IMR-90 (cell line): ENCODE results near the gene DBT. TPM values are rescaled to one million over a fixed set of nuclear protein-coding genes. Genes with fewer than 3 reads are reported as not detected.
"Not testable (repeated sequence)": the region's sequence is repeated elsewhere in the genome, so short reads cannot be mapped to it uniquely, and the experiment has no call there.

Experiments
- ATAC-seq: fragments of 200-7000 bp; cut with Tn5 transposase; 2 replicates; pipeline ENCODE4 v1.9.1; 2020; ENCODE audit warnings: low read depth, mild to moderate bottlenecking, moderate library complexity
- BruUV-seq: library from RNA; stranded (reverse); fragments of 400-500 nt; replicated peaks from 2 replicates; lab custom pipeline; 2021; lab: Mats Ljungman, UMichigan
- CTCF ChIA-PET: fragments of 300-600 bp; formaldehyde crosslinking; extraction: SDS; loops from one replicate; lab custom pipeline; 2021; ENCODE audit warnings: antibody characterized with exemption; lab: Yijun Ruan, JAX
- POLR2A ChIA-PET: fragments of 300-600 bp; sonication (Branson Sonifier 250); formaldehyde crosslinking; loops from one replicate; lab custom pipeline; 2022; ENCODE audit warnings: antibody characterized with exemption; ENCODE audit not compliant: unreplicated experiment; lab: Charles Lee
- DNase-seq: peaks from one replicate; pipeline ENCODE4 v3.0.0; 2013
- H2AFZ ChIP-seq: replicated peaks from 2 replicates; pipeline ENCODE3; 2013; ENCODE audit warnings: low read length, mild to moderate bottlenecking; ENCODE audit not compliant: poor library complexity
- H2AK5ac ChIP-seq: 2 replicates; pipeline ENCODE4 v1.6.1; 2013; ENCODE audit warnings: low read depth, low read length, inconsistent platforms
- H2AK9ac ChIP-seq: replicated peaks from 2 replicates; pipeline ENCODE3; 2013; ENCODE audit warnings: mild to moderate bottlenecking, low read depth, low read length, moderate library complexity; ENCODE audit not compliant: poor library complexity
- H2BK120ac ChIP-seq: 2 replicates; pipeline ENCODE4 v1.6.1; 2013; ENCODE audit warnings: low read depth, low read length, inconsistent platforms
- H2BK15ac ChIP-seq: 3 replicates; pipeline ENCODE4 v1.6.1; 2013; ENCODE audit warnings: low read depth, low read length, inconsistent platforms
- H2BK20ac ChIP-seq: 2 replicates; pipeline ENCODE4 v1.6.1; 2013; ENCODE audit warnings: low read depth, mild to moderate bottlenecking, inconsistent platforms, low read length, moderate library complexity
- H2BK5ac ChIP-seq: 2 replicates; pipeline ENCODE4 v1.6.1; 2013; ENCODE audit warnings: mild to moderate bottlenecking, low read depth, low read length, inconsistent platforms; ENCODE audit not compliant: poor library complexity, severe bottlenecking
- H3K14ac ChIP-seq: replicated peaks from 2 replicates; pipeline ENCODE4 v1.6.1; 2013; ENCODE audit warnings: low read depth, low read length, inconsistent platforms
- H3K18ac ChIP-seq: 2 replicates; pipeline ENCODE4 v1.6.1; 2013; ENCODE audit warnings: low read depth, low read length, control low read depth
- H3K23ac ChIP-seq: 2 replicates; pipeline ENCODE4 v1.6.1; 2013; ENCODE audit warnings: low read depth, low read length, inconsistent platforms
- H3K27ac ChIP-seq: 2 replicates; pipeline ENCODE4 v1.5.1; 2013; ENCODE audit warnings: mild to moderate bottlenecking, control low read depth, low read length; ENCODE audit not compliant: insufficient read depth
- H3K27me3 ChIP-seq: 2 replicates; pipeline ENCODE4 v1.6.1; 2013; ENCODE audit warnings: low read length; ENCODE audit not compliant: control insufficient read depth, insufficient read depth
- H3K36me3 ChIP-seq: 2 replicates; pipeline ENCODE4 v1.6.1; 2013; ENCODE audit warnings: low read length, mixed read lengths; ENCODE audit not compliant: control insufficient read depth, insufficient read depth
- H3K4ac ChIP-seq: 2 replicates; pipeline ENCODE4 v1.6.1; 2013; ENCODE audit warnings: low read depth, low read length, inconsistent platforms
- H3K4me1 ChIP-seq: 2 replicates; pipeline ENCODE4 v1.6.1; 2013; ENCODE audit warnings: low read length, mixed read lengths; ENCODE audit not compliant: control insufficient read depth, insufficient read depth
- H3K4me2 ChIP-seq: 2 replicates; pipeline ENCODE4 v1.6.1; 2013; ENCODE audit warnings: low read depth, mild to moderate bottlenecking, control low read depth, low read length, moderate library complexity
- H3K4me3 ChIP-seq: 2 replicates; pipeline ENCODE4 v1.5.1; 2013; ENCODE audit warnings: low read depth, mild to moderate bottlenecking, control low read depth, low read length, moderate library complexity; ENCODE audit not compliant: insufficient read depth
- H3K56ac ChIP-seq: 2 replicates; pipeline ENCODE4 v1.6.1; 2013; ENCODE audit warnings: low read length, inconsistent platforms; ENCODE audit not compliant: insufficient read depth; ENCODE audit errors: extremely low read depth
- H3K79me1 ChIP-seq, 2 experiments: 2 replicates each; pipeline ENCODE4 v1.6.1; 2013; ENCODE audit warnings: low read length in 2 of 2, inconsistent platforms in 1 of 2, low read depth in 1 of 2
- H3K9ac ChIP-seq: 2 replicates; pipeline ENCODE4 v1.6.1; 2013; ENCODE audit warnings: low read depth, low read length, control low read depth
- H3K9me1 ChIP-seq: 2 replicates; pipeline ENCODE4 v1.6.1; 2013; ENCODE audit warnings: low read length, inconsistent platforms; ENCODE audit not compliant: insufficient read depth
- H3K9me3 ChIP-seq: 2 replicates; pipeline ENCODE4 v1.6.1; 2013; ENCODE audit warnings: low read length; ENCODE audit not compliant: control insufficient read depth, insufficient read depth
- H4K20me1 ChIP-seq: 2 replicates; pipeline ENCODE4 v1.6.1; 2013; ENCODE audit warnings: low read length, inconsistent platforms; ENCODE audit not compliant: insufficient read depth
- H4K5ac ChIP-seq: 2 replicates; pipeline ENCODE4 v1.6.1; 2013; ENCODE audit warnings: mild to moderate bottlenecking, low read depth, low read length, control low read depth
- H4K8ac ChIP-seq, 2 experiments: 2 replicates each; pipeline ENCODE4 v1.6.1; 2013; ENCODE audit warnings: low read depth in 2 of 2, low read length in 2 of 2, control low read depth in 1 of 2, inconsistent platforms in 1 of 2
- H4K91ac ChIP-seq: 2 replicates; pipeline ENCODE4 v1.6.1; 2013; ENCODE audit warnings: low read depth, low read length, inconsistent platforms; ENCODE audit not compliant: insufficient read depth
- BHLHE40 ChIP-seq: fragments of 150-350 bp; IDR thresholded peaks from 2 replicates; pipeline ENCODE4 v1.6.1; 2016; ENCODE audit warnings: mild to moderate bottlenecking, low read depth, low read length
- CTCF ChIP-seq: conservative IDR thresholded peaks from 2 replicates; pipeline ENCODE4 v1.5.1; 2012; ENCODE audit warnings: mild to moderate bottlenecking, low read depth, low read length, improper control_type of control experiment
- POLR2A ChIP-seq: IDR thresholded peaks from 2 replicates; pipeline ENCODE4 v1.6.1; 2012; ENCODE audit warnings: mild to moderate bottlenecking, low read depth, low read length
- RAD21 ChIP-seq: IDR thresholded peaks from 2 replicates; pipeline ENCODE4 v1.6.1; 2012; ENCODE audit warnings: low read length, improper control_type of control experiment
- dilution Hi-C: fragments of 300-500 bp; cut with HindIII; formaldehyde crosslinking; loops from one replicate; pipeline ENCODE4 v1.14.3; 2018; ENCODE audit warnings: low sequenced_read_pairs; ENCODE audit not compliant: unreplicated experiment
- in situ Hi-C: fragments of 300-500 bp; cut with MboI; formaldehyde crosslinking; loops from 3 replicates; pipeline ENCODE4 v1.14.3; 2019; ENCODE audit warnings: low sequenced_read_pairs, inconsistent platforms, mixed read lengths
- intact Hi-C: fragments of 100-400 bp; cut with micrococcal nuclease; formaldehyde crosslinking; loops from 2 replicates; pipeline ENCODE4 v1.10.0; 2022
- polyA plus RNA-seq, 3 experiments: library from polyadenylated mRNA; depleted of rRNA; stranded (reverse); fragments of >200 nt; gene quantifications; 2 replicates each; pipeline ENCODE4 v1.2.3, GENCODE V29; 2012; ENCODE audit warnings: low replicate concordance in 1 of 3
- total RNA-seq: library from RNA; depleted of rRNA; stranded (reverse); fragments of >200 nt; gene quantifications from 2 replicates; pipeline ENCODE4 v1.2.3, GENCODE V29; 2012

DBT gene
- total and polyA plus RNA-seq, 2 of the 4 experiments (the other 2 are of a cell fraction), result 3.4 to 3.8 TPM

GRCh38 chr1:100298512-100298911, 48.9 kb upstream of the DBT start (continued):
- TF ChIP-seq RAD21, result no peak
- TF ChIP-seq BHLHE40, result no peak
- no peak for TF ChIP-seq CTCF
- no peak for TF ChIP-seq POLR2A

- intact Hi-C loops, H3K4ac ChIP-seq, H3K4me3 ChIP-seq, H2AFZ ChIP-seq, H2BK20ac ChIP-seq, ATAC-seq, H3K79me1 ChIP-seq, H3K9ac ChIP-seq, H4K8ac ChIP-seq, H3K36me3 ChIP-seq, H3K4me2 ChIP-seq, H3K9me3 ChIP-seq, POLR2A ChIA-PET, dilution Hi-C loops, H3K9me1 ChIP-seq, H2AK5ac ChIP-seq, H2BK15ac ChIP-seq, H2BK5ac ChIP-seq, H2BK120ac ChIP-seq, H3K18ac ChIP-seq, H3K23ac ChIP-seq, H2AK9ac ChIP-seq, H4K5ac ChIP-seq, H3K4me1 ChIP-seq, BruUV-seq, H4K91ac ChIP-seq, DNase-seq, in situ Hi-C loops, H3K27me3 ChIP-seq, H3K56ac ChIP-seq, H4K20me1 ChIP-seq, H3K27ac ChIP-seq, H3K14ac ChIP-seq, CTCF ChIA-PET: not testable (repeated sequence)
These were observed 47.4 kb upstream of the DBT start for GRCh38 chr1:100296997-100297396.
